Fibroblast of peridontal ligament (primary cell): ENCODE measurements around the gene PPIL6.

Experiments used
- DNase-seq: peaks from one replicate; pipeline ENCODE4 v3.0.0-alpha.2; 2010; ENCODE audit errors: extremely low read depth

PPIL6 gene

DNA sequence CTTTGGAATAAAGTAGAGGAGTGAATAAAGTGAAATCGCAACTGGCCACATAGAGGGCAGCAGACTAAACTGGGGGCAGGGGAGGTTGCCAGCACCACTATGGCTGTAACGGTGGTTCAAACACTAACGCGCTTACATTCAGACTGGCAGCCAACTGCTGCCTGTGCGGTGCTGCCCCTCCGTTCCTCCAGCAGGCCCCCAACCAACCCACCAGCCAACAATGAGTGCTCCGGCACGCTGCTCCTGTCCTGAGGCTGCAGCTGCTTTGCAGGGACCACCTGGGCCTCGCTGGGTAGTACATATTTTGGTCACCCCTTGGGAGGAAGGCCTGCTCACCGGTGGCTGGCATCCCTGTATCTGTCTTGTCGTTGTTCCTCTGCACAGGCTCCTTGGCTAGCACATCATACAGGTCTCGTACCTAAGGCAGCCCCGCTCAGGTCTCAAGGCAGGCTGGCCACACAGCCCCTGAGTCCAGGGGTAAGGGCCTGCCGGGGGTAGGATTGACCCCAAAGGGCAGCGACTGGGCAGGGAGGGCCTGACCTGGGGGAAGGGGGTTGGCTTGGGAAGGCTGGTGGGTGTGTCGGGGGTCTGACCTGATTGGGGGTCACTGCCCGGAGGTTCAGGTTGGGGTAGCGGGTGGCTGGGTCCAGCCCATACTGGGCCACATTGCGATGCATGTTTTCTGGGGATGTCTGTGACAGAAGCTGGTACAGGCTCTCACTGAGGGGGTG, 8.8 kb upstream of the PPIL6 start:
- no peak for DNase-seq

DNA sequence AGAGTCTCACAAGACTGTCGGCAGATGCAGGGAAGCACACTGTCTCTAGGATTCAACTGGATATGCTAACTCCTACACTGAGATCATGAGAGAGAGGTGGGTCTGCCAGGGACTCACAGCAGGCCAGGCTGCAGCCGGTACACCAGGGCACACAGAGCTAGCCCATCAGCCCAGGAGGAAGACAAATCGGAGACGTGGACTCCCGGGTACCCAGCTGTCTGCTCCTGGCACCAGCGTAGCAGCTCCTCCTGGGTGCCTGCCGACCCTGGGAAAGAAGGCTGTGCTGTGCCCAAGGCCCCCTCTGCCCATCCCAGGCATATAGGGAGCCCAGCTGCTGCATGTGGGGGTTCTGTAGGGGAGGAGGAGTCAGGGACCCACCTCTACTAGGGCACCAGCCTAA, 8.2 kb upstream of the PPIL6 start:
- DNase-seq: no peak

DNA sequence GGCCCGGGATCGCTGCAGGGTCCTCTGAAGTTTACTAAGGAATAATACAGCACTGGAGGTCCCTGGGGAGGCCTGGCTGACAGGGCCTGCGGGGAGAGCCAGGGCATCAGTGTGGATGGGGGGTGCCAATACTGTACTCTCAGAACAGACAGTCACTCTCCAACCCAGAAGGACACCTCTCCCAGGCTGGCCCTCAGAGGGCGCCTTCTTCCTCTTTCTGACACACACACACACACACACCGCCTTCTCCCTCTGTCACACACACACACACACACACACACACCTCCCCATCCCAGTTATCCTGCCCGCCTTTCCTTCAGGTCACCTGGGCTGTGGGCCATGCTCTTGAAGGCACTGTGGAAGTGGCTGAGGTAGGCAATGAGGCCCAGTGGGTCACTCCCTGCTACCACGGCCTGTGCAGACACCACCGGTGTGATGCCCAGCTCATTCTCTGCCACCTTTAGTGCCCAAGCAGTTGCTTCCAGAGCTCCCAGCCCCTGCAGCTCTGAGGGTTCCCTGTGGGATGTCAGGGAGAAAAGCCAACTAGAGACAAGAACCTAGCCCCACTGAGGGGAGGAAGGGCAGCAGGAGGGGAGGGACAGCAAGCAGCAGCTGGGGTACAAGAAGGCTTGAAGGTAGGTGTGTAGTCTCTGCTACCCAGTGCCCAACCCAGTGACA, 7.6 kb upstream of the PPIL6 start:
- no peak for DNase-seq

DNA sequence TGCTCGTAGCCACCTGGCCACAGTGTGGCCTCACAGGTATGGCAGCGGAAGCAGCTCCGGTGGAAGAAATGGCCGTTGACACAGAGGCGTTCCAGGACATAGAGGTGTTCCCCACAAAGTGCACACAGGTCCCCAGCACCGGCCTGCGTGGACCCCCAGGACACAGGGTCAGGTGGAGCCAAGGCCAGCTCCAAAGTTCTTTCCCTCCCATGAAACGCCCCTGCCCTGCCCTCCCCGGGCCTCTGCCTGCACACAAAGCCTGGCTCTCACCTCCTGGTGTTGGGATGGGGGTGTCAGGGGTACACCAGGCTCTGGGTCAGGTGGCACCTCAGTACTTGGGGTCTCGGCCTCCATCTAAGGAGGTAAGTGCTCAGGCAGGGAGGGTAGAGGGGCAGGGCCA, 6.7 kb upstream of the PPIL6 start:
- no peak for DNase-seq

DNA sequence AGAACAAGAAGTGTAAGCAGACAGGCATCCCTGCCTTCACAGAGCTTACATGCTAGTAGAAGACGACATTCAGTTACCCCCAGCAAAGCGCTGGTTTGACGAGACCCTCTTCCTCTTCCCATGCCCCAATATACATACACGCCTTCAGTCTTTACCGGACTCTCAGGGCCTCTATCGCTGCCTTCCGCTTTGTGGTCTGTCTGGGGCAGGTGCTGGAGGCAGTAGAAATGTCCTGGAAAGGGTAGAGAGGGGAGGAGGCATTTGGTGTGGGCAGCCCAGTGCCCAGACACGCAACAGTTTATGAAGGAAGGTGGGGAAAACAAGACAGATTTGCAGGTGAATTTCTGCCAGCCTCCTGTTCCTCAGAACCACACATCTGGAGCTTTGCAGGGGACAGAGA, 6.1 kb upstream of the PPIL6 start:
- no peak for DNase-seq

DNA sequence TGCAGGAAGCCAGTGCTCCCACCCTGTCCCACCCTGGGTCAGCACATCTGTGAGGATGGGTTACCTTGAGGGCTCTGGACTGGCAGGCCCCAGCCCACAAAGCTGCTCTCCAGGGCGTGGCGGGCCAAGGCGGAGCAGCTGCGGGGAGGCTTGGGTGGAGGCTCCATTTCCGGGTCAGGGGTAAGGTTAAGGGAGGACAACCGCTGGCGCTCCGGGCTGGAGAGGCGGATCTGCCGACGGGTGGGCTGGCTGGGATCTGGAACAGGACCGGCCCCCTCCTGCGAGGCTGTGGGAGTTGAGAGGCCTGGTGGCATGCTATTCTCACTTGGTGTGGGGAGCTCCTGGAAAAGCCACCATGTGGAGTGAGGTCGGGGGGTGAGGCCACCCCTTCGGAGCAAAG, 5.6 kb upstream of the PPIL6 start:
- DNase-seq: no peak

DNA sequence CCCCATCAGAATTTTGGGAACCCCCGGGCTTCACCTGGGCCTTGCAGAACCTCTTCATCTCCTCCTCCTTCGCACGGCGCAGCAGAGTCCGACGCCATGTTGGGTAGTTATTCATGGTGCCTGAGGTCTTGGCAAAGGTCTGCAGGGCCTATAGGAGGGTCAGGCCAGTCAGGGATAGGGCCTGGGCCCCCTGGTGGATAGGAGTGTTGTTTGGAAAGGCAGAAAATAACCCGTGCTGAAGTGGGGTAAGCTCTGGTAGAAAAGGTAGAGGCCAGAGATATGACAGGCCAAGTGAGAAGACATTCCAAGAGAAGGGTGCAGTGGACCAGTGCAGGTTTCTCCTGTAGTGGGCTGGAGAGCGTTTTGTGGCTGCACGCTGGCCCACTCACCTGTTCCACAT, 5.0 kb upstream of the PPIL6 start:
- DNase-seq: no peak

DNA sequence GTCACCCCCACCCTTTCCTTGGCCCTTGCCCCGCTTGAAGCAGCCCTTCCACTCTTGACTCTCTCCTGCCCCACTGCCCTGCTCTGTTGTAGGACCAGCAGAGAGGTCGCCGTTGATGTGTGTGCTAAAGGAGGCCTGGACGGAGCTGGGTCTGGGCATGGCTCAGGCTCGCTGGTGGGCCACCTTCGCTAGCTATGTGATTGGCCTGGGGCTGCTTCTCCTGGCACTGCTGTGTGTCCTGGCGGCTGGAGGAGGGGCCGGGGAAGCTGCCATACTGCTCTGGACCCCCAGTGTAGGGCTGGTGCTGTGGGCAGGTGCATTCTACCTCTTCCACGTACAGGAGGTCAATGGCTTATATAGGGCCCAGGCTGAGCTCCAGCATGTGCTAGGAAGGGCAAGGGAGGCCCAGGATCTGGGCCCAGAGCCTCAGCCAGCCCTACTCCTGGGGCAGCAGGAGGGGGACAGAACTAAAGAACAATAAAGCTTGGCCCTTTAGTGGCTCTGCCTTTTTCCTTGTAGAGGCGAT, 3.1 kb upstream of the PPIL6 start:
- DNase-seq: no peak

DNA sequence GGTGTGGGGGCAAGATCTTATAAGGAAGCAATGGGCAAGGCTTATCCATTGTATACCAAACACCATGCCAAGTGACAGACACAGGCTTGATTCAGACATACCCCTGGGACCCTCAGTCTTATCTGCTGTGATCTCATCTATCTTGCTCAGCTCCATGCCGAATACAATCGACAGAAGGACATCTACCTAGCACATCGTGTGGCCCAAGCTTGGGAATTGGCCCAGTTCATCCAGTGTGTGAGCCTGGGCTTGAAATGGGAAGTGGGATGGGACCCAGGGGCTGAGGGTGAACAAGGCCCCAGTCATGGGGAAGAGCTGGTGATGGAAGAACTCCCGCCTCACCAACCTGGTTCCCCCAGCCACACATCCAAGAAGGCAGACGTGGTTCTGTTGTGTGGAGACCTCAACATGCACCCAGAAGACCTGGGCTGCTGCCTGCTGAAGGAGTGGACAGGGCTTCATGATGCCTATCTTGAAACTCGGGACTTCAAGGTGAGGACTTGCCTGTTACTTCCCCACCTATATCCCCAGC, 2.0 kb upstream of the PPIL6 start:
- no peak for DNase-seq

DNA sequence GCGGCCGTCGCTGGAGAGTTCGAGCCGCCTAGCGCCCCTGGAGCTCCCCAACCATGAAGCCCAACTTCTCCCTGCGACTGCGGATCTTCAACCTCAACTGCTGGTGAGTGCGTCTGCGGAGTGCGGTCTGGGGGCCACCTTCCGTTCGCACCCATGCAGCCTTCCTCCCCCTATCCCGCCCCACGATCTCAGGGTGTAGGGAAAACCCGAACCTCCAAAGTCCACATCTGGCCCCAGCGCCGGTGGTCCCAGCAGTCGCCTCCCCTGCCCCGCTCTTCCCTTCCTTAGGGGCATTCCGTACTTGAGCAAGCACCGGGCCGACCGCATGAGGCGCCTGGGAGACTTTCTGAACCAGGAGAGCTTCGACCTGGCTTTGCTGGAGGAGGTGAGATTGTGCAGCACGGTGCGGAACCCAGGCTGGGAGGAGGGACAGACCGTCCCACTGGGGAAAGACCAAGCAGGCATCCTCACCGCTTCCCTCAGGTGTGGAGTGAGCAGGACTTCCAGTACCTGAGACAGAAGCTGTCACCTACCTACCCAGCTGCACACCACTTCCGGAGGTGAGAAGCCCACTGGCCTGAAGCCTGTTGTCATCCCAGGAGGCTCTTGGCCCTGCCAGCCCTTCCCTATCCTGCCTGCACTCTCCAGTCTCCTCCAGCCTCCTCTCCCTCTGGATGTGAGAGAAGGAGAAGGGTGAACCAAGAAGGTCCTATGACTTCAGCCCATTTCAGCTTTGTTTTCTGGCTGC, 815 bp upstream of the PPIL6 start:
- DNase-seq: peak; percentile 36

DNA sequence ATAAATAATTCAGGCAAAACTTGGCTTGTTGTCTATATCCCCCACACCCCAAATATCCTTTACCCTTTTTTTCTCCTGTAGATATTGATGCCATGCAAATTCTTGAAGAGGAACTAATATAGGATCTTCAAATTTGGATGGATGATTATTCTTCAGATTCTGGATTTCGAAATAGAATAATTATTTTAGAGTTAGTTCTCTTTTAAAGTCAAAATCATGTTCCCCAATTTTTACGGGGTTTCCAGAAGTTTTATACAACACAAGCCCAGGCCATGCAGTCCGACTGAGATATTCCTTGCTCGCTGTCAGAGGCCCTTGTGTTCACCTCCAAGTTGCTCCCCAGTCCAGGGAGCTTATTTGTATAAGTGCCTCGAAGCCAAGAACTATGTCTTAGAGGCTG, 4.4 kb downstream of the PPIL6 start:
- DNase-seq: no peak

DNA sequence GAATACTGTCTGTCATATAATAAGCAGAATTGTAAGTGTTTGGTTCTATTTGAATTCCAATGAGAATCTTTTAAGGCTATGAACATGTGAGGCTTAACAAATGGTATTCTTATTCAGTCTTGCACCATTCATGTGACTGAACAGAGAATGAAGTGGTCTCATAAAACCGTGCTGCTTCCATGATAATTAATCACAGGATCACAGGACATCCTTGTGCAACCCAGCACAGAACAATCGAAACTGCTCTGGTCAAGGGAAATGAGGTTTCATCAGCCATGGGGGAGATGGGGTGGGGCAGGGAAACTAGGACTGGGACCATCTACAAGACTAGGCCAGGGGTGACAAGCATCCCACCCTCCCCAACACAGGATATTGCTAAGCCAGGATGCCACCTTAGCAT, 6.0 kb downstream of the PPIL6 start:
- no peak for DNase-seq

DNA sequence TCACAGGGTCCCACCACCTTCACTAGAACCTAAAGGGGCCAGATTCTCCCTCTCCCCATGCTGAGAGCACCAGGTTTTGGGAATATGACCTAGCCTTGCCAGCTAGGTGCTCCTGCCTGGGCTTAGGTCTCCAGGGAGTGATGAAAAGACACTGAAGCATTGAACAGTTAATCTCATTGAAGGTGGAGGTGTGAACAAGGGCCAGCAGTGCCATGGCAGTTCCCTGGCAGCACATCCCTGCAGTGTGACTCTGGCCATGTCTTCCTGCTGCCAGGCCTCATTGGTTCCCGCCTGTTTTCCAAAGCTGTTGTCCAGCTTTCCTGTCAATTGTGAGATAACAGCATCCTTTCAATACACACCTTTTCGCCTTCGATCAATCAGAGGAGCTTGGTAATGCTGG, 10.9 kb downstream of the PPIL6 start:
- DNase-seq: no peak

DNA sequence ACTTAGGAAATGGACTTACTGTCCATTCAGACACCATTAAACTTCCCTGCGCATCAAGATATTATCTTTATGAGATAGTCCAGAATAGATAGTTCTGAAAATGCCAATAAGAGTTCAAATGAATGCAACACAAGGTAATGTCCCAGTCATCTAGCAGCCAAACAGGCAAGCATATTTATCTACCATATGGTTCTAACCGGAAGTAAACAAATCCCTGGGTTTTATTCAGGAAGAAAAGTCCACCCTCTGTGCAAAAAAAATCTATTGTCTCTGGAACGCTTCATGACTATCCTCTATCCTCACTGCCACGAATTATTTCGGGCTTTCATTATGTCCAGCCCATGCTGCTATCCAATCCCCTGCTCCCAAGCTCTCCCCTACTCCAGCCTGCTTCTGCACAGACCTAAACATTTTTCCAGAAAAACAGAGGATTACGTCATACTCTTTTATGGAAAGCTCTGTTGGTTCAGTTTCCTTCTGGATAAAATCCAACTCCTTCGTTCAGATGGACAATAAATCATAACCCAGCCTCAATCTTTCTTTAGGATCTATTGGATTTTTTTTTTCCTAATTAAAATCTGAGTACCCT, 11.4 kb downstream of the PPIL6 start:
- peak; percentile 86 for DNase-seq

DNA sequence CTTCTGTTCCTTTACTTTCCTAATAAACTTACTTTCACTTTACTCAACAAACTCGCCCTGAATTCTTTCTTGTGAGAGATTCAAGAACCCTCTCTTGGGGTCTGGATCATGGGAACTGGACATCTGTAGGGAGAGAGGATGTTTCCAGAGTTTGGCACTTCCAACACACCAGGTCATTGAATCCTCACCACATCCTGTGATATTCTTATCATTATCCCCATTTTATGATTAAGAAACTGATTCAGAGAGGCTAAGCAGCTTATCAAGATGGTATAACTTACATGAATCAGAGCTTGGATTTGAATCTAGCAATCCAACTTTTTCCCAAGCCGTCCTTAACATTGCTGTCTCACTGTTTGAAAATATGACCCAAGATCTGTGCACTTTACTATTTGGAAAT, 15.5 kb downstream of the PPIL6 start:
- no peak for DNase-seq

DNA sequence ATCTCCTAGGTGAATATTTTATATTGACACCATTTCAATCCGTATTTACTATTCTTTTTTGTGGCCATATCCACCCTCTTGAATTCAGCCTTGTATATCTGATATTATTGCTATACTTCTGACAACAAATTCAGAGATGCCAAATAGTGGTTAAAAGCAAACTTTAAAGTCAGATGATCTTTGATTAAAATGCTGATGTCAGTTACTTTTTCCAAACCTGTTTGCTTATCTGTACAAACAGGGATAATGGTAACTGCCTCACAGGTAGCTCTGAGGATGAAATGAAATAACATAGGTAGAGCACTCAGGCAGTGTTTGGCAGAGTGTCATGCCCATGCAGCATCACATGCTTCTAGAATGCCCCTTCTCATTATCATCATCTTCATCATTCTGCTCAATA, 19.2 kb downstream of the PPIL6 start:
- no peak for DNase-seq

DNA sequence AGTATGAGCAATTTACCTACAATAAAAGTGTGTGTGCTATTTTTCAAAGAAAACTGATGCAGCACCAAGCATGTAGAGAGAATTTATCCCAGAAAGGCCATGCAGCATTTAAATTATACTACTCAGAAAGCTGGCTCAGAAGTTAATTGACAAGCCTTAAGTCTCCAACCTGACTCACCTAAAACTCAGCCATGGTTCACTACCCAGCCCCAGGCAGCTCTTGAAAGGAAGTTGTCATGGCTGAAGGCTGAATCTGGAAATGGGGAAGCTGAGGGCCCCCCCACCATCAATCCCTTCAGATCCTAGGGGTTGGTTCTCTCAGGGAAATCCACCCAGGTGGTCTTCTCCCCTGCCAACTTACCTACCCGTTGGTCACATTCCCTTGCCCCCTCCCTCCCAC, 19.7 kb downstream of the PPIL6 start:
- DNase-seq: no peak

DNA sequence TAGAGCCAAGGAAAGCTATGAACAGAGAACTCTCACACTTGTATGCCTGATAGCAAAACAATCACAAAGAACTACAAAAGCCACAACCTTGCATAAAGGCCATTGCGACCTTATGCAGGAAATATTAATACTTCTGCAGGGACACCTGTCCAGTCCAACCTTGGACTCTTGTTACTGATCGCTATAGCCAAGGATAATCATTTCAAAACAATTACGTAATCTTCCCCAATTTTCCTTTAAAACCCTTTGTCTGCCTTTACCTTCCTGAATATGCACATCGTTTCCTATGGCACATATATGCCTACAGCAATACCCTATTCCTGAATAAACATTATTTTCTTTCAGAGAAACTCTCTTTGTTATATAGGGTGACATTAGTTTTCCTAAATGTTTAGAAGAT, 22.8 kb downstream of the PPIL6 start:
- DNase-seq: no peak

DNA sequence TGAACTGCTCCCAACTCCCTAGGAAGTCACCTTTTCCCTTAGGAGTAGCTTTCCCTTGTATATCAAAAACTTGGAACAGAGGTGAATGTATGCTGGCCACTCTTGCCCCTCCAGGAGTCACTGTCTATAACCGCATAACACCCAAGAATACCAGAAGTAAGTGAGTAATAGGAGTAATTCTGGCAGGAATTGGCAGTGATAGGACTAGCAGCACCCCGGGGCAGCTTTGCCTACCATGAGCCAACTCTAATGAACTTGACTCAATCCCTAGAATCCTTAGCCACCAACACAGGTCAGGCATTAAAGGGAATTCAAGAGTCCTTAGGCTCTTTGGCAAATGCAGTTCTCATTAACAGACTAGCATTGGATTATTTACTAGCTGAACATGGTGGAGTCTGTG, 29.4 kb downstream of the PPIL6 start:
- no peak for DNase-seq

DNA sequence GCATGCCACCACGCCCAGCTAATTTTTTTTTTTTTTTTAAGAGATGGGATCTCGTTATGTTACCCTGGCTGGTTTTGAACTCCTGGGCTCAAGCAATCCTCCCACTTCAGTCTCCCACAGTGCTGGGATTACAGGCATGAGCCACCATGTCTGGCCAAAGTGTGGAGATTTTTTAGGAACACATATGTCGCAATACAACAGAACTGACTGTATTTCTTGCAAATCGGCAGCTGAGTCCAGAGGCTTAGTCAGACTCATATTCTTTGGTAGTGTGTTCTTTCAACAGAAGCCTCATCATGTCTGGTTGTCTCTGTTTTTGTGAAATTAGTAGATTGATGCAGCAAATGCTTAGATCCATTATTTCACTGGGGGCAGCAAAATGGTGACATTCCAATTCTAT, 34.2 kb downstream of the PPIL6 start:
- peak; percentile 83 for DNase-seq

DNA sequence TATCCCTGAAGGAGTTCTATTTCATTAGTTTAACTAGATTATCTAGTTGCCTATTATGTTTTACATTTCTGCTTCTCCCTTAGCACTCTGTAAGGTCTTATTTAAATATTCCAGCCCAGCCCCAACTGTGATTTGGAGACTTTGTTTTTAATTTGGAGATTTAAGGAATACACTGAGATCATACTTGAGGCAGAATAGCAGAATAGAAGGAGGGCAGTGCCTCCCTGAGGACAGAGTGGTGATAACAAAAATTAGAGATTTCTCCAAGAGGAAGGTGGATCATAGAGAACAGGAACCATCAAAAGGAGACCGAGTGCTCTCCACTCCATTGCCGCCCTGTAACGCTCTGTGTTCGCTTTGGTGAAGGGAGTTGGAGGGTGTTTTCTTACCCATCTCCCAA, 43.4 kb downstream of the PPIL6 start:
- peak; percentile 67 for DNase-seq

DNA sequence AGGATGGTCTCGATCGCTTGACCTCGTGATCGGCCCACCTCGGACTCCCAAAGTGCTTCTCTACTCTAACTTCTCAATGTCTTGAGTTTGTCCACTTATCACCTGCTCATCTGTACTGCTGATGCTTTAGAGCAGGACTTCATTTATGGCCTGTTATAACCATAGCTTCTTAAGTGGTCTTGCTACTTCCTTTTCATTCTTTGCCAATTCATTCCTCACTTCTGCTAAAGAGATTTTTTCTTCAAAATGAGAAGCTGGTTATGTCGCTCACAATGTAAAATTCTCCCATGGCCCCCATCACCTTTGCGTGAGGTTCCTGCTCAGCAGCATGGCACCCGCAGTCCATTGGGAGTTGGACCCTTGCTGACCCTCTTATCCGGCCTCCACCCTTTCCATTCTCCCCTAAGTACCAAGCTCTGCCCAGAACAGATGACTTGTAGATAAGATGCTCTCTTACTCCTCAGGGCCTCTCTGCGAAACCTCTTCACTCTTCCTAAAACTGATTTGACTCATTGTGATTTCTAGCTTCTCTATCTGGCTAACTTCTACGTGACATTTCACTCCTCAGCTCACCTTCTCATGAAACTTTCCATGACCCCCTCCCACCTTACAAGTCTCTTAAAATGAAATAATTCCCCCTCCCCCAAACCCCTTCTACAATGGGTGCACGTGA, 44.2 kb downstream of the PPIL6 start:
- DNase-seq: no peak
